GM18907 (cell line): Measurements from ENCODE around the gene LASP1.
A peak's percentile ranks its signal among the peaks of the same experiment; 100 is the strongest.

Experiments used
- ATAC-seq: cut with Tn5 transposase; IDR thresholded peaks from one replicate; pipeline ENCODE4 v1.9.1; 2021; ENCODE audit warnings: mild to moderate bottlenecking, moderate library complexity; ENCODE audit not compliant: unreplicated experiment

LASP1 gene

GRCh38 chr17:38885728-38886642, 16.1 kb downstream of the LASP1 start:
- ATAC-seq = no peak

DNA sequence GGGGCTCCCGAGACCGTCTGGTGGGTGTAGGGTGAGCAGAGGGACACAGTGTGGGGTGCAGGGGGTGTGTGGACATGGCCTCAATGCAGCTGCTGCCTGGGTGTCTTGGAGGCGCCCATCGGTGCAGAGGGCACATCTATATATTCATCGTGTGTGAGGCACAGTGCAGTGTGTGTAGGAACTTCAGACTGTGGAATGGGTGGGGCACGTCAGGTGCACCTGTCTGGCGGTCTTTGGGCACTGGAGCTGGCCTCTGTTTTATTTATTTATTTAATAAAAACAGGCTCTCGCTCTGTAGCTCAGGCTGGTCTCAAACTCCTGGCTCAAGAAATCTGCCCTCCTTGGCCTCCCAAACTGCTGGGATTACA, 16.8 kb downstream of the LASP1 start:
- no peak for ATAC-seq

- ATAC-seq = no peak
These were observed 19.0 kb downstream of the LASP1 start for GRCh38 chr17:38888842-38889241.

DNA sequence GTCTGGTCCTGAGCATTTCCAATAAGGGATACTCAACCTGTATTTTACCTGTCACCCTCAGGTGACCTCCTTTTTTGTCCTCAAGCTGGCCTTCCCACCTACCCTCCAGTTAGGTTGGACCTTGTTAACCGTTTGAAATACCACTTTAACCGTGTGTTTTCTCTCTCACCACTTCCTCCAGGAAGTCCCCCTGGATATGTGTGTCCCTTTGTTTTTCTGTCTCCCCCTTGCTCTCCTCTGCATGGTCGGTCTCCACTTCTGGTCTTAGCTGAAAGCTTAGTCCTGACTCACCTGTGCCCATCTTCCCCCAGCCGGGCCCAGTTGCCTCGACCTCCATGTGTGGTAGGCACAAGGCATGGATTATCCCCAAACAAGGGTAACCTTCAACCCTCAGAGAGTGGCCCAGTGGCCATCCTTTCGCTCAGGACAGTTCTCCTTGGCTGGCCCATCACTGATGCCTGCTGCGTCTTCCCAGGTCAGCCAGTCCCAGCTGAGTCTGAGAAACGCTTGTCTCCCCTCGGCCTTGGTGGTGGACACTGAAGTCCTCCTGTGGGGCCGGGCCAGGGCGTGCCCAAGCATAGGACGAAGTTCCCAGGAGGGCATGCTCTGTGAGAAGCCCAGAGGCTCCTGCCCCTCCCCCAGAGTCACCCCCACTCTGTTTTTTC, 20.0 kb downstream of the LASP1 start:
- ATAC-seq = no peak

DNA sequence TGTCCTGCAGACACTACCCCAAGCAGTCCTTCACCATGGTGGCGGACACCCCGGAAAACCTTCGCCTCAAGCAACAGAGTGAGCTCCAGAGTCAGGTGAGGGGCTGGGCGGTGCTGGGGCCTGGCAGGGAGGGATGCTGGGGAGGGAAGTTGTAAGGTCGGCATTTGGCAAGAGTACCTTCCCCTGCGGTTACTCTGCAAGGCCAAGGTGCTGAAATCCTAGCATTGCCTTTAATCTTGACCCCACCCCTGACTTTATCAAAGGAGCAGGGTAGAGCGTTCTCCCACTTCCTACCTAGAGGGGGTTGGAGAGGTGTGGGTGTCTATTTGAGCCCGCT, 20.5 kb downstream of the LASP1 start:
- ATAC-seq = no peak

DNA sequence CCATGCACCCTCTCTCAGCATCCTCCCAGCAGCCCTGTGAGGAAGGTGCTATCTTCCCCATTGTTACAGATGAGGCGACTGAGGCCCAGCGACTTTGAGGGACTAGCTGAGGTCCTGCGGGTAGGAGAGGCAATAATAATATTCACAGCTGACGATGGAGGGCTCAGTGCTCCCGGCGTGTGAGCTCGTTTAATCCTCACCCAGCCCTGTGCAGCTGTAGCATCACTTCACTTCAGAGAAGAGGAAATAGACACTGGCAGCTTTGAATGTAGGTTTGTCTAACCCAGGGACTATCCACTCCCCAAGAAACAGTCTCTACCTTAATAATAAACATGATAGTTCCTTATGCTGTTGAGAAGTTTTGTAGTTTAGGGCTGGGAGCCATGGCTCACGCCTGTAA, 21.6 kb downstream of the LASP1 start:
- ATAC-seq = no peak

GRCh38 chr17:38892083-38892482, 22.2 kb downstream of the LASP1 start:
- ATAC-seq = no peak

GRCh38 chr17:38892620-38893019, 22.8 kb downstream of the LASP1 start:
- ATAC-seq = no peak

GRCh38 chr17:38893113-38893512, 23.3 kb downstream of the LASP1 start:
- no peak for ATAC-seq

DNA sequence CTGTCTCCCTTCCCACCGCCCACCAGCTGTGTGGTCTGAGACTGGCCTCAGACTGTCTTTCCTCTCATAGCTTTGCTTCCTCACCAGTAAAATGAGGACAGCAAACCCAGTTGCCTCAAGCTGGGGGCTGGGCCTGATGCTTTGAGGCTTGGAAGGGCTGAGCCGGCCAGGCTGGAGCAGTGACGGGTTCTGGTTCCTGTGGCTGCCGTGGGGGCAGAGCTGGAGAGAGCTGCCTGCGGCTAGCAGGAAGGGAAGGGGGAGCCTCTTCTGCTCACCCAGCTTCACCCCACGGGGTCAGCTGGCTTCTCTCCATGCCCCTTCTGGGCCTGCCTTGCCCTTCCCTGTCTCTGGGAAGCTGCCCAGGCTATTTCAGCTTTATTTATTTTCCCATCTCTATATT, 23.7 kb downstream of the LASP1 start:
- no peak for ATAC-seq

DNA sequence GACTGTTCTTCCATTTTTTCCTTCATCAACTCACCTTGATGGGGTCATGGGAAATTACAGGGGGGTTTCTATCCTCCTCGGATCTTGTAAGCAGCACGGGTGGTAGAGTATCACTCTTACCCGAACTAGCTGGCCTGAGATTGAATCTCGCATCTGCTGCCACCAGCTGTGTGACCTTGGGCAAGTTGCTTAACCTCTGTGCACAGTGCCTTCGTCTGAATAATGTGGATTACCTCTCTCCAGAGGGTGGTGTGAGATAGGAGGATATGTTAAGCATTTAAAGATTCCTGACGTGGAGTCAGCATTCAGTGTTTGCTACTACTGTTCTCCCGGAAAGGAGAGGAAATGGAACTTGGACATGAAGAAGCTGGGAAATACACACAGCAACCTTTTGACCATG, 24.4 kb downstream of the LASP1 start:
- no peak for ATAC-seq

- no peak for ATAC-seq
These were observed 26.6 kb downstream of the LASP1 start for GRCh38 chr17:38896346-38896954.

GRCh38 chr17:38897176-38897575, 27.3 kb downstream of the LASP1 start:
- ATAC-seq = no peak

- ATAC-seq = no peak
These were observed 27.9 kb downstream of the LASP1 start for GRCh38 chr17:38897671-38898290.

GRCh38 chr17:38898291-38898679, 28.4 kb downstream of the LASP1 start:
- peak; percentile 24 for ATAC-seq

GRCh38 chr17:38898812-38899348, 29.0 kb downstream of the LASP1 start:
- peak; percentile 76 for ATAC-seq

- ATAC-seq = peak; percentile 11
These were observed 29.6 kb downstream of the LASP1 start for GRCh38 chr17:38899421-38899820.

- no peak for ATAC-seq
These were observed 31.3 kb downstream of the LASP1 start for GRCh38 chr17:38900978-38901656.

DNA sequence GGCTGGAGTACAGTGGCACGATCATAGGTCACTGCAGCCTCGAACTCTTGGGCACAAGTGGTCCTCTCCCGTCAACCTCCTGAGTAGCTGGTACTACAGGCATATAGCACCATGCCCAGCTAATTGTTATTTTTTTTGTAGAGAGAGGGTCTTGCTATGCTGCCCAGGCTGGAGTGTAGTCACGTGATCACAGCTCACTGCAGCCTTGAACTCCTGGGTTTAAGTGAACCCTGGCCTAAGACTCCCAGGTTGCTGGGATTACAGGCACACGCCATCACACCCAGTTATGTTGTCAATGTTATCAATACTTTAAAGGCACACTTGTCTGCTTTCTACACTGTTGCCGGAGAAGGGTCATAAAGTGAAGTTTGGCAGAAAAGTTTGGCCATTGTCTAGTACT, 33.5 kb downstream of the LASP1 start:
- ATAC-seq = no peak

- no peak for ATAC-seq
These were observed 35.0 kb downstream of the LASP1 start for GRCh38 chr17:38904892-38905291.

DNA sequence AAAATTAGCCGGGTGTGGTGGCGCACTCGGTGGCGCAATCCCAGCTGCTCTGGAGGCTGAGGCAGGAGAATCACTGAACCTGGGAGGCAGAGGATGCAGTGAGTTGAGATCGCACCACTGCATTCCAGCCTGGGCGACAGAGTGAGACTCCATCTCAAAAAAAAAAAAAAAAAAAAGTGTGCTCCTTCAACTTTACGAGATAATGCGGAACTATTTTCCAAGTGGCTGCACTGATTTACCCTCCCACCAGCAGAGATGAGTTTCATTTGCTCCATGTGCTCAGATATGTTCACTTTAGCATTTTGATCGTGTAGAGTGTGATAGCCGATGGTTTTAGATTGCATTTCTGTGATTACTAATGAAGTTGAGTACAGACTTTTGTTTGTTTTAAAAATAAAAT, 35.5 kb downstream of the LASP1 start:
- ATAC-seq = no peak
